PC-9 (cell line): ENCODE results near the gene SUPV3L1.

Source experiments
- CTCF ChIP-seq: fragments of 200-600 bp; sonication (generic); conservative IDR thresholded peaks from 2 replicates; pipeline ENCODE4 v1.6.1; 2017; ENCODE audit warnings: mixed run types, antibody characterized with exemption, mild to moderate bottlenecking, moderate library complexity
- EZH2 ChIP-seq: fragments of 200-600 bp; sonication (generic); IDR thresholded peaks from 2 replicates; pipeline ENCODE4 v1.8.0; 2017; ENCODE audit warnings: antibody characterized with exemption, low read depth

GRCh38 chr10:69220507-69220906 lies 40.5 kb downstream of the SUPV3L1 start:
- TF ChIP-seq EZH2, result no peak
- no peak for TF ChIP-seq CTCF
